Measurements from ENCODE around the gene ANKRD40CL.

DNA sequence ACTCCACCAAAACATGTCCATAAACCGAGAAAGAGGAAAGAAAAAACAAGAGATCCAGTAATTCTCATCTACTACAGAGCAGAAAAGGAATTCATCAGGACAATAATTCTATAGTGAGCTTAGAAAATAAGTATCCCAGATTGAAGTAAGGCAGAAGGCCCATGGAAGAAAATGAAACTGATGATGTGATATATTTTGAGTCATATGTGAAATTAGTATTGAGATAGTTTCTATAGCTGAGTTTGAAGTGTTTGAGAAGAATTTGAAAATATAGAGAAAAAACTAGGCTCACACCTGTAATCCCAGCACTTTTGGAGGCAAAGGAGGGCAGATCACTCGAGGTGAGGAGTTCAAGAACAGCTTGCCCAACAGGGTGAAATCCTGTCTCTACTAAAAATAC, 28.2 kb downstream of the ANKRD40CL start:
- TF ChIP-seq, protein P1, sequence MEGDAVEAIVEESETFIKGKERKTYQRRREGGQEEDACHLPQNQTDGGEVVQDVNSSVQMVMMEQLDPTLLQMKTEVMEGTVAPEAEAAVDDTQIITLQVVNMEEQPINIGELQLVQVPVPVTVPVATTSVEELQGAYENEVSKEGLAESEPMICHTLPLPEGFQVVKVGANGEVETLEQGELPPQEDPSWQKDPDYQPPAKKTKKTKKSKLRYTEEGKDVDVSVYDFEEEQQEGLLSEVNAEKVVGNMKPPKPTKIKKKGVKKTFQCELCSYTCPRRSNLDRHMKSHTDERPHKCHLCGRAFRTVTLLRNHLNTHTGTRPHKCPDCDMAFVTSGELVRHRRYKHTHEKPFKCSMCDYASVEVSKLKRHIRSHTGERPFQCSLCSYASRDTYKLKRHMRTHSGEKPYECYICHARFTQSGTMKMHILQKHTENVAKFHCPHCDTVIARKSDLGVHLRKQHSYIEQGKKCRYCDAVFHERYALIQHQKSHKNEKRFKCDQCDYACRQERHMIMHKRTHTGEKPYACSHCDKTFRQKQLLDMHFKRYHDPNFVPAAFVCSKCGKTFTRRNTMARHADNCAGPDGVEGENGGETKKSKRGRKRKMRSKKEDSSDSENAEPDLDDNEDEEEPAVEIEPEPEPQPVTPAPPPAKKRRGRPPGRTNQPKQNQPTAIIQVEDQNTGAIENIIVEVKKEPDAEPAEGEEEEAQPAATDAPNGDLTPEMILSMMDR (IDR thresholded peaks at IDR 0.05; ENCODE audit: low read depth, low read length), result no peak
- TF ChIP-seq EZH2phosphoT487 (IDR thresholded peaks at IDR 0.05; ENCODE audit: low read depth), result no peak

Measured in OCI-LY3 (cell line).